ENCODE results near the gene PLEKHG5. TPM values are rescaled to one million over a fixed set of nuclear protein-coding genes. Genes with fewer than 3 reads are reported as not detected.

Gene PLEKHG5
- total RNA-seq, 1 experiment from 2014 or later = 42.8 TPM

DNA sequence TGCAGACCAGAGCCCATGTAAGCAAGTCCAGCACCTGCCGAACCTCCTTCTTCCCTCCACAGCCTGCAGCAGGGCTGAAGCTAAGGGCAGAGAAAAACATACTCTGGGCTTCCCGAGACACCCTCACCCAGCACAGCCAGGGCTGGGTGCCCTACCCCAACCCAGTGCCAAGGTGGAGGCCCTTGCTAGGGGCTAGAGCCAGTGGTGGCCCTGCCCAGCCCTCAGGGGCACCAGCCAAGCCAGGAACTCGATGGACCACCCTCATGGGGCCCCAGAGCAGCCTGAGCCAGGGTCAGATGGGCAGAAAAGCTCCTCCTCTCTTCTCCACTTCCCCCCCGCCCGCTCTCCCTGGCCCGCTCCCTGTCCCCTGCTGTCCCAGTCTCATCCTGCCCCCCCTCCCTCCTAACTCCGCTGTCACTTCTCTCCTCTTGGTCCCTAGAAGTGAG lies 41.4 kb downstream of the PLEKHG5 start:
- Histone ChIP-seq H3K27ac (ENCODE audit: low read length) (no peak overlapping the region), H3K36me3 (ENCODE audit: low read depth, low read length) (no peaks in the 10 kb centered on the region), H3K4me2 (ENCODE audit: low read length) (no peak overlapping the region), H3K9me2 (replicated peaks; ENCODE audit: low read length) (no peaks in the 10 kb centered on the region), H2AFZ (ENCODE audit: low read length) (no peak overlapping the region), H3K4me1 (ENCODE audit: insufficient read depth, low read length) (peaks cover 9% of the 10 kb centered on the region), H3K27me3 (ENCODE audit: low read length) (peaks cover 27% of the 10 kb centered on the region), H3K79me2 (ENCODE audit: low read length) (no peaks in the 10 kb centered on the region), H3F3A (ENCODE audit: low read length, unreplicated experiment) (no peaks in the 10 kb centered on the region), H4K20me1 (ENCODE audit: low read length) (no peaks in the 10 kb centered on the region), H3K4me3 (ENCODE audit: low read length) (no peak overlapping the region), H3K9me3 (ENCODE audit: low read length) (no peaks in the 10 kb centered on the region), H3K9ac (ENCODE audit: low read length) (no peak overlapping the region)
- no peak for ATAC-seq
- POLR2A ChIA-PET (ENCODE audit: unreplicated experiment) = no interaction called here
- TF ChIP-seq EZH2phosphoT487 (IDR thresholded peaks at IDR 0.05; ENCODE audit: borderline replicate concordance, low read length) (no peak), EZH2 (IDR thresholded peaks at IDR 0.05; ENCODE audit: low read length, unreplicated experiment) (no peak)
- TF ChIP-seq, protein P1, sequence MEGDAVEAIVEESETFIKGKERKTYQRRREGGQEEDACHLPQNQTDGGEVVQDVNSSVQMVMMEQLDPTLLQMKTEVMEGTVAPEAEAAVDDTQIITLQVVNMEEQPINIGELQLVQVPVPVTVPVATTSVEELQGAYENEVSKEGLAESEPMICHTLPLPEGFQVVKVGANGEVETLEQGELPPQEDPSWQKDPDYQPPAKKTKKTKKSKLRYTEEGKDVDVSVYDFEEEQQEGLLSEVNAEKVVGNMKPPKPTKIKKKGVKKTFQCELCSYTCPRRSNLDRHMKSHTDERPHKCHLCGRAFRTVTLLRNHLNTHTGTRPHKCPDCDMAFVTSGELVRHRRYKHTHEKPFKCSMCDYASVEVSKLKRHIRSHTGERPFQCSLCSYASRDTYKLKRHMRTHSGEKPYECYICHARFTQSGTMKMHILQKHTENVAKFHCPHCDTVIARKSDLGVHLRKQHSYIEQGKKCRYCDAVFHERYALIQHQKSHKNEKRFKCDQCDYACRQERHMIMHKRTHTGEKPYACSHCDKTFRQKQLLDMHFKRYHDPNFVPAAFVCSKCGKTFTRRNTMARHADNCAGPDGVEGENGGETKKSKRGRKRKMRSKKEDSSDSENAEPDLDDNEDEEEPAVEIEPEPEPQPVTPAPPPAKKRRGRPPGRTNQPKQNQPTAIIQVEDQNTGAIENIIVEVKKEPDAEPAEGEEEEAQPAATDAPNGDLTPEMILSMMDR (conservative IDR thresholded peaks at IDR 0.05; ENCODE audit: low read depth, low read length) = no peak
- CTCF ChIA-PET = no interaction called here
- intact Hi-C loops (cut with micrococcal nuclease) = no loop called here
- no peak for DNase-seq
- no TSS peak for BruUV-seq (replicated peaks)

GRCh38 chr1:6448749-6449631 lies 42.5 kb downstream of the PLEKHG5 start:
- peaks cover 9% of the 10 kb centered on the region for H3K4me1 ChIP-seq (ENCODE audit: insufficient read depth, low read length)
- CTCF ChIA-PET = interaction anchor here (0.6 kb wide), 1 partner anchor 74 kb away, joined by 7 read pairs; no protein-coding TSS in a partner anchor
- H3F3A ChIP-seq (ENCODE audit: low read length, unreplicated experiment) = no peaks in the 10 kb centered on the region
- no TSS peak for BruUV-seq (replicated peaks)
- no peak overlapping the region for H3K9ac ChIP-seq (ENCODE audit: low read length)
- no peak overlapping the region for H2AFZ ChIP-seq (ENCODE audit: low read length)
- H3K9me2 ChIP-seq (replicated peaks; ENCODE audit: low read length) = no peaks in the 10 kb centered on the region
- no peaks in the 10 kb centered on the region for H3K79me2 ChIP-seq (ENCODE audit: low read length)
- H4K20me1 ChIP-seq (ENCODE audit: low read length) = no peaks in the 10 kb centered on the region
- peak; percentile 9 for ATAC-seq
- intact Hi-C loops (cut with micrococcal nuclease) = no loop called here
- POLR2A ChIA-PET (ENCODE audit: unreplicated experiment) = no interaction called here
- no peak overlapping the region for H3K4me3 ChIP-seq (ENCODE audit: low read length)
- TF ChIP-seq, protein P1 (conservative IDR thresholded peaks at IDR 0.05; ENCODE audit: low read depth, low read length) = no peak
- TF ChIP-seq EZH2phosphoT487 (IDR thresholded peaks at IDR 0.05; ENCODE audit: borderline replicate concordance, low read length) (no peak), EZH2 (IDR thresholded peaks at IDR 0.05; ENCODE audit: low read length, unreplicated experiment) (no peak)
- DNase-seq = peak; percentile 33
- H3K36me3 ChIP-seq (ENCODE audit: low read depth, low read length) = no peaks in the 10 kb centered on the region
- no peaks in the 10 kb centered on the region for H3K9me3 ChIP-seq (ENCODE audit: low read length)
- H3K27me3 ChIP-seq (ENCODE audit: low read length) = peaks cover 20% of the 10 kb centered on the region
- peak overlapping the region; percentile 82; the same call in 1 of the 2 replicates for H3K4me2 ChIP-seq (ENCODE audit: low read length)
- H3K27ac ChIP-seq (ENCODE audit: low read length) = no peak overlapping the region

Data from PC-3 (cell line).